HepG2 (cell line): Measurements from ENCODE around the gene VPREB3. TPM values are rescaled to one million over a fixed set of nuclear protein-coding genes. Genes with fewer than 3 reads are reported as not detected.

Experiments
- ATAC-seq: fragments of 200-7000 bp; cut with Tn5 transposase; 3 replicates; pipeline ENCODE4 v1.9.1; 2020; ENCODE audit warnings: mild to moderate bottlenecking, moderate library complexity
- BruUV-seq: library from RNA; stranded (reverse); fragments of 400-500 nt; replicated peaks from 2 replicates; lab custom pipeline; 2021; lab: Mats Ljungman, UMichigan
- CTCF ChIA-PET: fragments of 300-600 bp; formaldehyde crosslinking; extraction: SDS; loops from one replicate; lab custom pipeline; 2021; ENCODE audit warnings: low total read pairs, inconsistent platforms, low intra/inter-chr PET ratio; lab: Yijun Ruan, JAX
- POLR2A ChIA-PET: fragments of 350-600 bp; sonication (Branson Sonifier 250); formaldehyde crosslinking; loops from one replicate; lab custom pipeline; 2020; ENCODE audit warnings: antibody characterized with exemption, inconsistent platforms; lab: Yijun Ruan, JAX
- DNase-seq: peaks from one replicate; pipeline ENCODE4 v3.0.0-alpha.2; 2015; ENCODE audit warnings: low spot score
- FAIRE-seq: peaks from 3 replicates; lab custom pipeline; 2011; peaks lifted over from hg19 to GRCh38; lab: Jason Lieb, UNC
- H2AFZ ChIP-seq: one replicate; pipeline ENCODE4 v1.6.1; 2011; ENCODE audit warnings: low read length, inconsistent platforms
- H3K27ac ChIP-seq: fragments of 300-600 bp; 3 replicates; pipeline ENCODE4 v1.8.0; 2011; ENCODE audit warnings: mixed run types, mild to moderate bottlenecking, mixed read lengths, low read length, inconsistent platforms; ENCODE audit not compliant: insufficient read depth; ENCODE audit errors: extremely low read length
- H3K27me3 ChIP-seq, 2 experiments: fragments of 200-600 bp in 1 of 2; 2 replicates in 1 of 2; 3 replicates in 1 of 2; pipeline versions ENCODE4 v1.6.0 to v1.8.0; 2011; ENCODE audit warnings: low read length in 2 of 2, mild to moderate bottlenecking in 2 of 2, moderate library complexity in 2 of 2, inconsistent platforms in 1 of 2; ENCODE audit not compliant: insufficient read depth in 2 of 2, control insufficient read depth in 1 of 2
- H3K36me3 ChIP-seq, 2 experiments: fragments of 200-600 bp in 1 of 2; replicated peaks in 1 of 2; 2 replicates in 1 of 2; 3 replicates in 1 of 2; pipeline versions ENCODE4 v1.5.1 to v1.8.0; 2011; ENCODE audit warnings: low read length in 2 of 2, inconsistent platforms in 1 of 2; ENCODE audit not compliant: insufficient read depth in 2 of 2, control insufficient read depth in 1 of 2
- H3K4me1 ChIP-seq: 2 replicates; pipeline ENCODE4 v1.5.1; 2012; ENCODE audit warnings: low read length, inconsistent platforms; ENCODE audit not compliant: insufficient read depth
- H3K4me2 ChIP-seq: 2 replicates; pipeline ENCODE4 v1.6.0; 2011; ENCODE audit warnings: low read depth, low read length, inconsistent platforms
- H3K4me3 ChIP-seq, 3 experiments: fragments of 200-600 bp in 1 of 3; sonication (generic), shearing (Covaris generic) in 1 of 3; replicated peaks in 1 of 3; 2 replicates each; pipeline ENCODE4 v1.5.1; 2011 to 2016; ENCODE audit warnings: low read length in 3 of 3, inconsistent platforms in 2 of 3, low read depth in 2 of 3, mild to moderate bottlenecking in 2 of 3, control low read depth in 1 of 3, mixed read lengths in 1 of 3; ENCODE audit not compliant: insufficient read depth in 1 of 3
- H3K79me2 ChIP-seq: one replicate; pipeline ENCODE4 v1.6.1; 2011; ENCODE audit warnings: low read length, inconsistent platforms; ENCODE audit not compliant: insufficient read depth
- H3K9ac ChIP-seq: 2 replicates; pipeline ENCODE4 v1.6.0; 2011; ENCODE audit warnings: mild to moderate bottlenecking, low read depth, low read length, inconsistent platforms; ENCODE audit not compliant: insufficient read depth
- H3K9me3 ChIP-seq: 2 replicates; pipeline ENCODE4 v1.5.1; 2012; ENCODE audit warnings: mild to moderate bottlenecking, low read length
- H4K20me1 ChIP-seq: 2 replicates; pipeline ENCODE4 v1.6.0; 2011; ENCODE audit warnings: inconsistent platforms, mild to moderate bottlenecking, low read length, moderate library complexity; ENCODE audit not compliant: insufficient read depth
- CBFB ChIP-seq: sonication (generic); formaldehyde crosslinking; IDR thresholded peaks from 2 replicates; pipeline ENCODE4 v1.4.0; 2020; ENCODE audit warnings: missing genetic modification reagents
- DNMT3B ChIP-seq: conservative IDR thresholded peaks from 2 replicates; pipeline ENCODE4 v1.6.1; 2016; ENCODE audit warnings: missing biosample characterization, control low read depth
- HOXA3 ChIP-seq: sonication (generic); formaldehyde crosslinking; IDR thresholded peaks from 2 replicates; pipeline ENCODE4 v1.5.0; 2020; ENCODE audit warnings: missing genetic modification reagents
- MTF2 ChIP-seq: sonication (generic); formaldehyde crosslinking; IDR thresholded peaks from 2 replicates; pipeline ENCODE4 v1.5.0; 2020; ENCODE audit warnings: missing genetic modification reagents, borderline replicate concordance
- PRMT3 ChIP-seq: sonication (generic); formaldehyde crosslinking; IDR thresholded peaks from 2 replicates; pipeline ENCODE4 v1.8.1; 2022; ENCODE audit warnings: low read depth, mild to moderate bottlenecking, moderate library complexity, missing genetic modification reagents, borderline replicate concordance
- SRSF1 ChIP-seq: fragments of 200-400 bp; formaldehyde crosslinking; optimal IDR thresholded peaks from 2 replicates; pipeline ENCODE3; 2017; ENCODE audit warnings: mild to moderate bottlenecking, low read depth, low read length, moderate library complexity
- ZBTB10 ChIP-seq: sonication (generic); formaldehyde crosslinking; IDR thresholded peaks from 2 replicates; pipeline ENCODE4 v1.4.0; 2020; ENCODE audit warnings: missing genetic modification reagents, borderline replicate concordance
- ZNF30 ChIP-seq: sonication (generic); formaldehyde crosslinking; IDR thresholded peaks from 2 replicates; pipeline ENCODE4 v1.5.0; 2020; ENCODE audit warnings: mild to moderate bottlenecking, missing genetic modification reagents
- ZNF749 ChIP-seq: sonication (generic); formaldehyde crosslinking; IDR thresholded peaks from 2 replicates; pipeline ENCODE4 v1.8.0; 2022; ENCODE audit warnings: mild to moderate bottlenecking, missing genetic modification reagents, moderate library complexity, borderline replicate concordance
- ZNF788 ChIP-seq: sonication (generic); formaldehyde crosslinking; IDR thresholded peaks from 2 replicates; pipeline ENCODE4 v1.5.0; 2020; ENCODE audit warnings: mild to moderate bottlenecking, missing genetic modification reagents, borderline replicate concordance
- WGBS: methylation state at CpG from one replicate; pipeline ENCODE4 v1.1.6; 2017; ENCODE audit warnings: low lambda C conversion rate; 5-methylcytosine and 5-hydroxymethylcytosine counted together
- in situ Hi-C: cut with HindIII; loops from 2 replicates; pipeline ENCODE4 v1.10.0; 2017; ENCODE audit warnings: low pct_unique_long_range_greater_than_20kb; ENCODE audit not compliant: extremely low pct_ligation_motif_present
- intact Hi-C: fragments of 100-400 bp; cut with micrococcal nuclease; formaldehyde crosslinking; loops from one replicate; pipeline ENCODE4 v1.10.0; 2022; ENCODE audit not compliant: unreplicated experiment
- polyA plus RNA-seq, 8 experiments: library from polyadenylated mRNA; depleted of rRNA in 3 of 8; stranded (reverse) in 7 of 8; unstranded in 1 of 8; fragments of >200 nt; fragmentation: Illumina TruSeq in 4 of 8; extraction: Trizol in 4 of 8; gene quantifications; 2 replicates each; pipeline versions ENCODE4 v1.2.1 to v1.2.3, GENCODE V29; 2011 to 2016; ENCODE audit warnings: low read depth in 4 of 8, missing spikeins in 1 of 8, mixed read lengths in 1 of 8; ENCODE audit not compliant: insufficient read depth in 1 of 8
- total RNA-seq, 5 experiments: library from RNA; depleted of rRNA; stranded (reverse); fragments of >200 nt; fragmentation: Illumina TruSeq; extraction: Trizol; gene quantifications; 2 replicates each; pipeline ENCODE4 v1.2.3, GENCODE V29; 2016; ENCODE audit warnings: low read depth in 1 of 5
- TF ChIP-seq, protein P1 (sequence below): sonication (generic); formaldehyde crosslinking; IDR thresholded peaks from 2 replicates; pipeline ENCODE4 v1.5.1; 2020; ENCODE audit warnings: mild to moderate bottlenecking, missing genetic modification reagents, moderate library complexity
- TF ChIP-seq, protein P2 (sequence below): sonication (generic); formaldehyde crosslinking; IDR thresholded peaks from 2 replicates; pipeline ENCODE4 v1.5.0; 2020; ENCODE audit warnings: mild to moderate bottlenecking, missing genetic modification reagents
- TF ChIP-seq, protein P3 (sequence below): sonication (generic); formaldehyde crosslinking; conservative IDR thresholded peaks from 2 replicates; pipeline ENCODE4 v1.8.0; 2022; ENCODE audit warnings: mild to moderate bottlenecking, moderate library complexity, missing genetic modification reagents
- TF ChIP-seq, protein P4 (sequence below): sonication (generic); formaldehyde crosslinking; IDR thresholded peaks from 2 replicates; pipeline ENCODE4 v1.4.0; 2020; ENCODE audit warnings: missing genetic modification reagents

VPREB3 gene
- total and polyA plus RNA-seq, 2 of the 13 experiments (the other 11 are each of a cell fraction or from before 2014, with no cell fraction given): 0.22 TPM; not detected in 1

DNA sequence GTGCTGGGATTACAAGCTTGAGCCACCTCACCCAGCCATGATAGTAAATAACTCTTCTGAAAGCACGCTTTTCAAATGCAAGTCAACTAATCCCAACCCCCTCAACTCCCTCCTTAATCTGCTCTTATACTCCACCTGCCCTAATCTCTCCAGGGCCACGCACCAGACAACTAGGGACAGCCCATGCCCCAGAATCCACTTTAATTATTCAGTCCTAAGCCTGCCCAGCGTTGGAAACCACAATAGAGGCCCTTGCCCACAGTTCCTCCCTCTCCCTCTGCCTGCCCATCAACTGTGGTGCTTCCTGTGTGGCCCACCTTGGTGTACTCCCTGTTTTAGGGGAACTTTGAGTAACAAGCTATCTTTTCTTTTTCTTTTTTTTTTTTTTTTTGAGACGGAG, 2.7 kb upstream of the VPREB3 start:
- ChIA-PET CTCF (no interaction called here), POLR2A (interaction anchor here (0.7 to 1.3 kb wide), 3 partner anchors 9 to 39 kb away, joined by 3 to 6 read pairs (median 3); no protein-coding TSS in a partner anchor)
- H3K27me3 ChIP-seq: no peaks in the 10 kb centered on the region; a peak in 1 of 5 replicates
- H3K9ac ChIP-seq: no peak overlapping the region
- no peak overlapping the region for H3K4me3 ChIP-seq
- BruUV-seq: no TSS peak
- no peaks in the 10 kb centered on the region for H3K9me3 ChIP-seq
- DNase-seq (no peak), ATAC-seq (no peak)
- no peaks in the 10 kb centered on the region for H4K20me1 ChIP-seq
- H3K27ac ChIP-seq: no peak overlapping the region
- in situ Hi-C loops: no loop called here
- H3K4me1 ChIP-seq: peaks cover 6% of the 10 kb centered on the region
- WGBS: 37% methylated on average over 4 of the region's 4 CpGs
- TF ChIP-seq DNMT3B (CRISPR knock-in tag) (no peak), ZBTB10 (CRISPR knock-in tag) (no peak), HOXA3 (no peak), MTF2 (CRISPR knock-in tag) (no peak), PRMT3 (CRISPR knock-in tag) (no peak), ZNF749 (CRISPR knock-in tag) (no peak), ZNF788 (CRISPR knock-in tag) (no peak), ZNF30 (CRISPR knock-in tag) (no peak), CBFB (CRISPR knock-in tag) (no peak), SRSF1 (no peak)
- TF ChIP-seq, protein P1, sequence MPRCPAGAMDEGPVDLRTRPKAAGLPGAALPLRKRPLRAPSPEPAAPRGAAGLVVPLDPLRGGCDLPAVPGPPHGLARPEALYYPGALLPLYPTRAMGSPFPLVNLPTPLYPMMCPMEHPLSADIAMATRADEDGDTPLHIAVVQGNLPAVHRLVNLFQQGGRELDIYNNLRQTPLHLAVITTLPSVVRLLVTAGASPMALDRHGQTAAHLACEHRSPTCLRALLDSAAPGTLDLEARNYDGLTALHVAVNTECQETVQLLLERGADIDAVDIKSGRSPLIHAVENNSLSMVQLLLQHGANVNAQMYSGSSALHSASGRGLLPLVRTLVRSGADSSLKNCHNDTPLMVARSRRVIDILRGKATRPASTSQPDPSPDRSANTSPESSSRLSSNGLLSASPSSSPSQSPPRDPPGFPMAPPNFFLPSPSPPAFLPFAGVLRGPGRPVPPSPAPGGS: no peak
- TF ChIP-seq, protein P2, sequence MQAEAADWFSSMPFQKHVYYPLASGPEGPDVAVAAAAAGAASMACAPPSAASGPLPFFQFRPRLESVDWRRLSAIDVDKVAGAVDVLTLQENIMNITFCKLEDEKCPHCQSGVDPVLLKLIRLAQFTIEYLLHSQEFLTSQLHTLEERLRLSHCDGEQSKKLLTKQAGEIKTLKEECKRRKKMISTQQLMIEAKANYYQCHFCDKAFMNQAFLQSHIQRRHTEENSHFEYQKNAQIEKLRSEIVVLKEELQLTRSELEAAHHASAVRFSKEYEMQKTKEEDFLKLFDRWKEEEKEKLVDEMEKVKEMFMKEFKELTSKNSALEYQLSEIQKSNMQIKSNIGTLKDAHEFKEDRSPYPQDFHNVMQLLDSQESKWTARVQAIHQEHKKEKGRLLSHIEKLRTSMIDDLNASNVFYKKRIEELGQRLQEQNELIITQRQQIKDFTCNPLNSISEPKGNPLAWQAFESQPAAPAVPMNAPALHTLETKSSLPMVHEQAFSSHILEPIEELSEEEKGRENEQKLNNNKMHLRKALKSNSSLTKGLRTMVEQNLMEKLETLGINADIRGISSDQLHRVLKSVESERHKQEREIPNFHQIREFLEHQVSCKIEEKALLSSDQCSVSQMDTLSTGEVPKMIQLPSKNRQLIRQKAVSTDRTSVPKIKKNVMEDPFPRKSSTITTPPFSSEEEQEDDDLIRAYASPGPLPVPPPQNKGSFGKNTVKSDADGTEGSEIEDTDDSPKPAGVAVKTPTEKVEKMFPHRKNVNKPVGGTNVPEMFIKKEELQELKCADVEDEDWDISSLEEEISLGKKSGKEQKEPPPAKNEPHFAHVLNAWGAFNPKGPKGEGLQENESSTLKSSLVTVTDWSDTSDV (CRISPR knock-in tag): no peak
- TF ChIP-seq, protein P3, sequence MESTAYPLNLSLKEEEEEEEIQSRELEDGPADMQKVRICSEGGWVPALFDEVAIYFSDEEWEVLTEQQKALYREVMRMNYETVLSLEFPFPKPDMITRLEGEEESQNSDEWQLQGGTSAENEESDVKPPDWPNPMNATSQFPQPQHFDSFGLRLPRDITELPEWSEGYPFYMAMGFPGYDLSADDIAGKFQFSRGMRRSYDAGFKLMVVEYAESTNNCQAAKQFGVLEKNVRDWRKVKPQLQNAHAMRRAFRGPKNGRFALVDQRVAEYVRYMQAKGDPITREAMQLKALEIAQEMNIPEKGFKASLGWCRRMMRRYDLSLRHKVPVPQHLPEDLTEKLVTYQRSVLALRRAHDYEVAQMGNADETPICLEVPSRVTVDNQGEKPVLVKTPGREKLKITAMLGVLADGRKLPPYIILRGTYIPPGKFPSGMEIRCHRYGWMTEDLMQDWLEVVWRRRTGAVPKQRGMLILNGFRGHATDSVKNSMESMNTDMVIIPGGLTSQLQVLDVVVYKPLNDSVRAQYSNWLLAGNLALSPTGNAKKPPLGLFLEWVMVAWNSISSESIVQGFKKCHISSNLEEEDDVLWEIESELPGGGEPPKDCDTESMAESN (CRISPR knock-in tag): no peak
- TF ChIP-seq, protein P4, sequence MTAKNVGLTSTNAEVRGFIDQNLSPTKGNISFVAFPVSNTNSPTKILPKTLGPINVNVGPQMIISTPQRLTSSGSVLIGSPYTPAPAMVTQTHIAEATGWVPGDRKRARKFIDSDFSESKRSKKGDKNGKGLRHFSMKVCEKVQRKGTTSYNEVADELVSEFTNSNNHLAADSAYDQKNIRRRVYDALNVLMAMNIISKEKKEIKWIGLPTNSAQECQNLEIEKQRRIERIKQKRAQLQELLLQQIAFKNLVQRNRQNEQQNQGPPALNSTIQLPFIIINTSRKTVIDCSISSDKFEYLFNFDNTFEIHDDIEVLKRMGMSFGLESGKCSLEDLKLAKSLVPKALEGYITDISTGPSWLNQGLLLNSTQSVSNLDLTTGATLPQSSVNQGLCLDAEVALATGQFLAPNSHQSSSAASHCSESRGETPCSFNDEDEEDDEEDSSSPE (CRISPR knock-in tag): no peak
- TF ChIP-seq, all 625 proteins: peak for 0
- Histone ChIP-seq H3K36me3 (no peaks in the 10 kb centered on the region), H3K79me2 (no peaks in the 10 kb centered on the region), H3K4me2 (no peak overlapping the region), H2AFZ (no peak overlapping the region)
- intact Hi-C loops: no loop called here
- FAIRE-seq: no peak
